Fibroblast of mammary gland (primary cell): ENCODE results near the gene DCDC2C.

Experiments
- DNase-seq: peaks from one replicate; pipeline ENCODE4 v3.0.0-alpha.2; 2010; ENCODE audit warnings: low read depth
- H3K4me3 ChIP-seq: 2 replicates; pipeline ENCODE4 v1.5.1; 2011; ENCODE audit warnings: low read depth, mild to moderate bottlenecking, low read length, moderate library complexity; ENCODE audit not compliant: control insufficient read depth
- TF ChIP-seq, protein P1 (sequence below): conservative IDR thresholded peaks from 2 replicates; pipeline ENCODE4 v1.5.1; 2011; ENCODE audit warnings: low read depth, low read length, inconsistent platforms; ENCODE audit not compliant: control insufficient read depth, insufficient read depth

DCDC2C gene

GRCh38 chr2:3696545-3696944, 6.8 kb upstream of the DCDC2C start:
- H3K4me3 ChIP-seq, result no peak overlapping the region
- TF ChIP-seq, protein P1, sequence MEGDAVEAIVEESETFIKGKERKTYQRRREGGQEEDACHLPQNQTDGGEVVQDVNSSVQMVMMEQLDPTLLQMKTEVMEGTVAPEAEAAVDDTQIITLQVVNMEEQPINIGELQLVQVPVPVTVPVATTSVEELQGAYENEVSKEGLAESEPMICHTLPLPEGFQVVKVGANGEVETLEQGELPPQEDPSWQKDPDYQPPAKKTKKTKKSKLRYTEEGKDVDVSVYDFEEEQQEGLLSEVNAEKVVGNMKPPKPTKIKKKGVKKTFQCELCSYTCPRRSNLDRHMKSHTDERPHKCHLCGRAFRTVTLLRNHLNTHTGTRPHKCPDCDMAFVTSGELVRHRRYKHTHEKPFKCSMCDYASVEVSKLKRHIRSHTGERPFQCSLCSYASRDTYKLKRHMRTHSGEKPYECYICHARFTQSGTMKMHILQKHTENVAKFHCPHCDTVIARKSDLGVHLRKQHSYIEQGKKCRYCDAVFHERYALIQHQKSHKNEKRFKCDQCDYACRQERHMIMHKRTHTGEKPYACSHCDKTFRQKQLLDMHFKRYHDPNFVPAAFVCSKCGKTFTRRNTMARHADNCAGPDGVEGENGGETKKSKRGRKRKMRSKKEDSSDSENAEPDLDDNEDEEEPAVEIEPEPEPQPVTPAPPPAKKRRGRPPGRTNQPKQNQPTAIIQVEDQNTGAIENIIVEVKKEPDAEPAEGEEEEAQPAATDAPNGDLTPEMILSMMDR, result no peak
- DNase-seq, result no peak

GRCh38 chr2:3701071-3701470, 2.3 kb upstream of the DCDC2C start:
- no peak for DNase-seq
- no peak overlapping the region for H3K4me3 ChIP-seq
- TF ChIP-seq, protein P1, result no peak

- H3K4me3 ChIP-seq, result no peak overlapping the region
- TF ChIP-seq, protein P1, result no peak
- no peak for DNase-seq
These were observed 481 bp downstream of the DCDC2C start for GRCh38 chr2:3703757-3704355.

DNA sequence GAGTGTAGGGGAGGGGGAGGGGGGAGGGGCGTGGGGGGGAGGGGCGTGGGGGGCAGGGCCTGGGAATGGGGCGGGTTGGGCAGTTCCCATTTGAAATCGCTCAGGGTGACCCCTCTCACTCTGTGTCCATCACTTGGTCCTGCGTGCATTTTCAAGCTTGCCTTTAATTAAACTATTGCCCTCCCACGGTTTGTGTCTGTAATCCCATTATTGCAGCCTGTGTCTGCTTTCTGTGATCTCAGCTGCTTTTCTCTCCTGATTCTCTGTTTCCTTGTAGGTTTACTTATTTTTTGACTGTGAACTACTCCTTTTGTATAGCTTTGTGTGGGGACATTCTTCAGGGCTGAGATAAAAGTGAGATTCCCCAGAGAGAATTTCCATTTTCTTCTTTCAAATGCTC, 1.3 kb downstream of the DCDC2C start:
- TF ChIP-seq, protein P1, result no peak
- H3K4me3 ChIP-seq, result no peak overlapping the region
- no peak for DNase-seq

GRCh38 chr2:3705782-3706181, 2.4 kb downstream of the DCDC2C start:
- no peak for DNase-seq
- TF ChIP-seq, protein P1, result no peak
- H3K4me3 ChIP-seq, result no peak overlapping the region

- no peak for DNase-seq
- no peak overlapping the region for H3K4me3 ChIP-seq
- TF ChIP-seq, protein P1, result no peak
These were observed 3.5 kb downstream of the DCDC2C start for GRCh38 chr2:3706892-3707291.

GRCh38 chr2:3708576-3708975, 5.2 kb downstream of the DCDC2C start:
- no peak overlapping the region for H3K4me3 ChIP-seq
- DNase-seq, result no peak
- TF ChIP-seq, protein P1, result no peak
